ENCODE results near the gene ADAR. TPM values are rescaled to one million over a fixed set of nuclear protein-coding genes. Genes with fewer than 3 reads are reported as not detected.

ADAR gene
- total and polyA plus RNA-seq, 2 donors from 2014 or later: 40.3 to 154 TPM

GRCh38 chr1:154575147-154575927, 32.6 kb downstream of the ADAR start:
- no peaks in the 10 kb centered on the region for H3K27me3 ChIP-seq (ENCODE audit: control insufficient read depth, insufficient read depth, low read length)
- no peak for TF ChIP-seq CTCF (IDR thresholded peaks at IDR 0.05; ENCODE audit: borderline replicate concordance, extremely low read depth, insufficient read depth)
- H3K36me3 ChIP-seq (ENCODE audit: control insufficient read depth in 2 of 3, insufficient read depth in 3 of 3, low read length in 3 of 3): peaks cover 0 to 10% (median 3%) of the 10 kb centered on the region in 3 donors
- no peak overlapping the region for H3K27ac ChIP-seq (ENCODE audit: low read depth in 2 of 2, low read length in 2 of 2)
- H3K9ac ChIP-seq (ENCODE audit: low read length in 3 of 3): no peak overlapping the region
- no peak for DNase-seq
- intact Hi-C loops (cut with DNase I): no loop called here
- FAIRE-seq: no peak
- H3K4me1 ChIP-seq (ENCODE audit: control insufficient read depth in 2 of 3, insufficient read depth in 2 of 3, low read depth in 1 of 3, low read length in 3 of 3): peaks cover 0 to 10% (median 0%) of the 10 kb centered on the region in 3 donors
- H3K4me3 ChIP-seq (ENCODE audit: low read length in 3 of 3): no peak overlapping the region
- no peaks in the 10 kb centered on the region for H3K9me3 ChIP-seq (ENCODE audit: control insufficient read depth in 2 of 3, insufficient read depth in 1 of 3, low read length in 3 of 3)

GRCh38 chr1:154574716-154575115, 33.3 kb downstream of the ADAR start:
- no peak for TF ChIP-seq CTCF (IDR thresholded peaks at IDR 0.05; ENCODE audit: borderline replicate concordance, extremely low read depth, insufficient read depth)
- FAIRE-seq (no peak), DNase-seq (no peak)
- Histone ChIP-seq H3K27me3 (ENCODE audit: control insufficient read depth, insufficient read depth, low read length) (no peaks in the 10 kb centered on the region), H3K9ac (ENCODE audit: low read length in 3 of 3) (no peak overlapping the region), H3K9me3 (ENCODE audit: control insufficient read depth in 2 of 3, insufficient read depth in 1 of 3, low read length in 3 of 3) (no peaks in the 10 kb centered on the region), H3K4me1 (ENCODE audit: control insufficient read depth in 2 of 3, insufficient read depth in 2 of 3, low read depth in 1 of 3, low read length in 3 of 3) (peaks cover 0 to 10% (median 0%) of the 10 kb centered on the region in 3 donors), H3K27ac (ENCODE audit: low read depth in 2 of 2, low read length in 2 of 2) (no peak overlapping the region), H3K36me3 (ENCODE audit: control insufficient read depth in 2 of 3, insufficient read depth in 3 of 3, low read length in 3 of 3) (peaks cover 0 to 5% (median 0%) of the 10 kb centered on the region in 3 donors), H3K4me3 (ENCODE audit: low read length in 3 of 3) (no peak overlapping the region)
- intact Hi-C loops (cut with DNase I): no loop called here

- Histone ChIP-seq H3K27me3 (ENCODE audit: control insufficient read depth, insufficient read depth, low read length) (no peaks in the 10 kb centered on the region), H3K27ac (ENCODE audit: low read depth in 2 of 2, low read length in 2 of 2) (no peak overlapping the region), H3K9ac (ENCODE audit: low read length in 3 of 3) (no peak overlapping the region), H3K9me3 (ENCODE audit: control insufficient read depth in 2 of 3, insufficient read depth in 1 of 3, low read length in 3 of 3) (no peaks in the 10 kb centered on the region), H3K4me1 (ENCODE audit: control insufficient read depth in 2 of 3, insufficient read depth in 2 of 3, low read depth in 1 of 3, low read length in 3 of 3) (peaks cover 0 to 10% (median 0%) of the 10 kb centered on the region in 3 donors), H3K4me3 (ENCODE audit: low read length in 3 of 3) (no peak overlapping the region), H3K36me3 (ENCODE audit: control insufficient read depth in 2 of 3, insufficient read depth in 3 of 3, low read length in 3 of 3) (no peaks in the 10 kb centered on the region)
- FAIRE-seq (no peak), DNase-seq (no peak)
- intact Hi-C loops (cut with DNase I): no loop called here
- no peak for TF ChIP-seq CTCF (IDR thresholded peaks at IDR 0.05; ENCODE audit: borderline replicate concordance, extremely low read depth, insufficient read depth)
Observed at GRCh38 chr1:154573168-154573510, 34.8 kb downstream of the ADAR start.
